ENCODE results near the gene HOXC11.

The HOXC11 gene

DNA sequence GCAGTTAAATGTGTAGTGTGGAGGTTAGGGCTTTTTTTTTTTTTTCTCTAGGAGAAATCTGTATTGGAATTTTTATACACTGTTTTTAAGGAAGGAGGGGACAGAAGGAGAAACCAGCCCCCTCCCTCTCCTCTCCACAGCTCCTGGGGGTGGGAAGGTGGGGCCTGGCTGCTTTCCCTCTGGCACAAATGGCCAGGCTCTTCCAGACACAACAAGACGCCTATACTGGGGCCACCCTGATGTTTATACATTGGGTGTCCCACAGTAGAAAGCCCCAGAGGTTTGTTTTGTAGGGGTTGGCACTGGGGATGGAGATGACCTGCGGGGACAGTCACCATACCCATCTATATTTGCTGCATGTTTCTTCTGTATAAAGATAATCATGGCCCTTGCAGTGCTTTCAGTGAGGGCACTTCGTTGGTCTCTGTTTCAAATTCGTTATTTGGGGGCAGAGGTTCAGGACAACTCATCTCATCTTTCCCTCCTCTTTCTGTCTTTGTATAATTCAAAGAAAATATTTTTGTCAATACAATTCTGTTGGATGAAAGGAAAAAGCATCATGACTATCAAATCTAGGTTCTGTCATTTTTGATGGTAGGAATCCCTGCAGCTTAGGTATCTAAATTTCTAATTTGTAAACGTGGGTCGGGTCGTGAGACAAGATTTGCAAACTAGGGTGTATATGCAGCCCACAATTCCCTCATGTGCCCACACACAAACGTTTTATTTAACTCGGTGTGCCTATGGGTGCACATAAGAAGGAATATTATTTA, 4.1 kb downstream of the HOXC11 start:
- no peak for DNase-seq (ENCODE audit: low read depth in 1 of 2, low spot score in 1 of 2)
- no peak overlapping the region for H3K27ac ChIP-seq (replicated peaks)
- H3K4me3 ChIP-seq (replicated peaks; ENCODE audit: insufficient read depth, low read length) = no peak overlapping the region
- TF ChIP-seq CTCF (IDR thresholded peaks at IDR 0.05; ENCODE audit: insufficient read depth, low read length) = no peak
- TF ChIP-seq GABPA (IDR thresholded peaks at IDR 0.05; ENCODE audit: low read depth) = no peak
- TF ChIP-seq POLR2AphosphoS5 (IDR thresholded peaks at IDR 0.05; ENCODE audit: low read depth) = no peak
- TF ChIP-seq REST (IDR thresholded peaks at IDR 0.05; ENCODE audit: insufficient replicate concordance, low read depth) = no peak
- TF ChIP-seq SPI1 (IDR thresholded peaks at IDR 0.05; ENCODE audit: borderline replicate concordance, low read depth) = no peak
- H3K27me3 ChIP-seq (ENCODE audit: insufficient read depth, poor library complexity, severe bottlenecking) = peaks cover 81% of the 10 kb centered on the region

GRCh38 chr12:53977596-53978445, 4.9 kb downstream of the HOXC11 start:
- DNase-seq (ENCODE audit: low read depth in 1 of 2, low spot score in 1 of 2) = no peak
- Histone ChIP-seq H3K4me3 (replicated peaks; ENCODE audit: insufficient read depth, low read length) (no peak overlapping the region), H3K27ac (replicated peaks) (no peak overlapping the region), H3K27me3 (ENCODE audit: insufficient read depth, poor library complexity, severe bottlenecking) (peaks cover 77% of the 10 kb centered on the region)
- TF ChIP-seq GABPA (IDR thresholded peaks at IDR 0.05; ENCODE audit: low read depth) = no peak
- TF ChIP-seq POLR2AphosphoS5 (IDR thresholded peaks at IDR 0.05; ENCODE audit: low read depth) = no peak
- no peak for TF ChIP-seq REST (IDR thresholded peaks at IDR 0.05; ENCODE audit: insufficient replicate concordance, low read depth)
- TF ChIP-seq CTCF (IDR thresholded peaks at IDR 0.05; ENCODE audit: insufficient read depth, low read length) = no peak
- TF ChIP-seq SPI1 (IDR thresholded peaks at IDR 0.05; ENCODE audit: borderline replicate concordance, low read depth) = no peak

DNA sequence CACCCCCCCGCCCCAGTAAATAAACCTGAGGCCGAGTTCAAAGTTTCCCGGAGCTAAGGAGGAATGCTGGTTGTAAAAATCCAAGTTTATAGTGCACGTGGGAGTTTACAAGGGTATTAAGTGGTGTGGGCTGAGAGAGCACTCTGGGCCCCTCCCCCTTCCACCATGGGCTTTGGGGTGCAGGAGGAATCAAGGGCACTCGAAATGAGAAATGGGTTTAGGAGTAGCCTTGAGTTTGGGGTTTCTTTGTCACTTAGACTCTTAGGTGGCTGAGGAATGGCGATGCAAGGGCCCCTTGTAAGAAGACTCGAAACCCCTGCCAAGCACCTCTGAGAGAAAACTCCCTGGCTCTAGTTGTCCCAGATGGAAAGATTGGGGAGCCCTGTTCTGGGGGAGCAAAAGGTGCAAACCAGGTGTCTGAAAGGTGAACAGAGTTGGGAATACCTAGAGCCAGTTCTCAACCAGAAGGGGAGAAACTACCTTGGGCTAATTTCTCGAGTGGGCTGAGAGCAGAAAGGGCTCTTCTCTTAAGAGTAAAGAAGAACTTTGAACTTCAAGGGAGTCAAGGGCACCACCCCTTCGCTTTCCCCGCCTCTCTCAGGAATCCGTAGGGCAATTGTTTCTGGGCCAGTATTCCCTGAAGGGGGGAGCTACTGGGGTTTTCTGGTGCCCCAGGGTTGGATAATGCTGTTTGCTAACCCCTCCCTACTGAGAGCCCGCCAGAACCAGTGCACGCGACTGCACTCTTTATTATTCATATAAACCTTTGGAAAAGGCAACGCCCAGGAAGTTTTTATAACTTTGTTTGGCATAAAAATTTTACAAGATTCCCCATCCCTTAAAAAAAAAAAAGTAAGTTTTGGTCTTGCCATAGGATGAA, 5.8 kb downstream of the HOXC11 start:
- Histone ChIP-seq H3K27me3 (ENCODE audit: insufficient read depth, poor library complexity, severe bottlenecking) (peaks cover 68% of the 10 kb centered on the region), H3K4me3 (replicated peaks; ENCODE audit: insufficient read depth, low read length) (no peak overlapping the region), H3K27ac (replicated peaks) (no peak overlapping the region)
- TF ChIP-seq REST (IDR thresholded peaks at IDR 0.05; ENCODE audit: insufficient replicate concordance, low read depth) (no peak), CTCF (IDR thresholded peaks at IDR 0.05; ENCODE audit: insufficient read depth, low read length) (no peak), POLR2AphosphoS5 (IDR thresholded peaks at IDR 0.05; ENCODE audit: low read depth) (no peak), GABPA (IDR thresholded peaks at IDR 0.05; ENCODE audit: low read depth) (no peak), SPI1 (IDR thresholded peaks at IDR 0.05; ENCODE audit: borderline replicate concordance, low read depth) (no peak)
- no peak for DNase-seq (ENCODE audit: low read depth in 1 of 2, low spot score in 1 of 2)
